H9 (cell line): ENCODE data around the gene CCDC137. TPM values are rescaled to one million over a fixed set of nuclear protein-coding genes. Genes with fewer than 3 reads are reported as not detected.

ENCODE experiments used
- DNase-seq: peaks from one replicate; pipeline ENCODE4 v3.0.0-alpha.2; 2017
- H2AFZ ChIP-seq: one replicate; pipeline ENCODE4 v1.6.1; 2013; ENCODE audit warnings: mild to moderate bottlenecking, low read length, control low read depth, moderate library complexity
- H2AK5ac ChIP-seq: 2 replicates; pipeline ENCODE4 v1.6.1; 2013; ENCODE audit warnings: low read length, control low read depth, mixed read lengths; ENCODE audit not compliant: insufficient read length
- H2BK120ac ChIP-seq: one replicate; pipeline ENCODE4 v1.6.1; 2013; ENCODE audit warnings: low read depth, mild to moderate bottlenecking, low read length, control low read depth, inconsistent platforms; ENCODE audit not compliant: poor library complexity, severe bottlenecking
- H2BK12ac ChIP-seq: 2 replicates; pipeline ENCODE4 v1.6.1; 2013; ENCODE audit warnings: low read length, control low read depth, mixed read lengths, low read depth; ENCODE audit not compliant: insufficient read length
- H2BK15ac ChIP-seq: 2 replicates; pipeline ENCODE4 v1.6.1; 2013; ENCODE audit warnings: low read depth, low read length, control low read depth
- H2BK20ac ChIP-seq: one replicate; pipeline ENCODE4 v1.6.1; 2013; ENCODE audit warnings: low read depth, mild to moderate bottlenecking, low read length, control low read depth, inconsistent platforms; ENCODE audit not compliant: poor library complexity, severe bottlenecking
- H2BK5ac ChIP-seq: 2 replicates; pipeline ENCODE4 v1.6.1; 2013; ENCODE audit warnings: low read length, control low read depth, mixed read lengths; ENCODE audit not compliant: insufficient read length
- H3K14ac ChIP-seq: 2 replicates; pipeline ENCODE4 v1.6.1; 2013; ENCODE audit warnings: low read length, control low read depth; ENCODE audit not compliant: insufficient read depth
- H3K18ac ChIP-seq: 2 replicates; pipeline ENCODE4 v1.6.1; 2013; ENCODE audit warnings: low read depth, mild to moderate bottlenecking, mixed read lengths, low read length, control low read depth; ENCODE audit not compliant: insufficient read length
- H3K23ac ChIP-seq: 2 replicates; pipeline ENCODE4 v1.6.1; 2013; ENCODE audit warnings: low read length, control low read depth, mixed read lengths, low read depth; ENCODE audit not compliant: insufficient read length
- H3K23me2 ChIP-seq: 2 replicates; pipeline ENCODE4 v1.6.1; 2013; ENCODE audit warnings: low read depth, mild to moderate bottlenecking, mixed read lengths, low read length, control low read depth; ENCODE audit not compliant: insufficient read length, poor library complexity, severe bottlenecking
- H3K27ac ChIP-seq: 2 replicates; pipeline ENCODE4 v1.5.1; 2013; ENCODE audit warnings: low read length, control low read depth, mixed read lengths, low read depth; ENCODE audit not compliant: insufficient read length
- H3K27me3 ChIP-seq: 2 replicates; pipeline ENCODE4 v1.6.1; 2013; ENCODE audit warnings: low read length, control low read depth, inconsistent platforms; ENCODE audit not compliant: insufficient read depth
- H3K4ac ChIP-seq: 2 replicates; pipeline ENCODE4 v1.6.1; 2013; ENCODE audit warnings: low read depth, mild to moderate bottlenecking, control low read depth, inconsistent platforms, low read length, moderate library complexity
- H3K4me1 ChIP-seq: 2 replicates; pipeline ENCODE4 v1.6.1; 2013; ENCODE audit warnings: low read length, control low read depth, inconsistent platforms; ENCODE audit not compliant: insufficient read depth
- H3K4me2 ChIP-seq: 2 replicates; pipeline ENCODE4 v1.6.1; 2013; ENCODE audit warnings: low read length, control low read depth, mixed read lengths; ENCODE audit not compliant: insufficient read length, insufficient read depth
- H3K56ac ChIP-seq: 2 replicates; pipeline ENCODE4 v1.6.1; 2013; ENCODE audit warnings: low read depth, mild to moderate bottlenecking, mixed read lengths, low read length, control low read depth; ENCODE audit not compliant: insufficient read length
- H3K79me1 ChIP-seq: 2 replicates; pipeline ENCODE4 v1.6.1; 2013; ENCODE audit warnings: low read depth, mild to moderate bottlenecking, moderate library complexity, low read length, control low read depth, inconsistent platforms; ENCODE audit not compliant: insufficient read depth, poor library complexity, severe bottlenecking
- H3K79me2 ChIP-seq: 2 replicates; pipeline ENCODE4 v1.6.1; 2013; ENCODE audit warnings: low read length, control low read depth, inconsistent platforms; ENCODE audit not compliant: insufficient read depth
- H3K9ac ChIP-seq: 2 replicates; pipeline ENCODE4 v1.6.1; 2013; ENCODE audit warnings: low read length, control low read depth, mixed read lengths; ENCODE audit not compliant: insufficient read length; ENCODE audit errors: extremely low read depth
- H3K9me3 ChIP-seq: one replicate; pipeline ENCODE4 v1.6.1; 2013; ENCODE audit warnings: low read depth, low read length, inconsistent platforms; ENCODE audit not compliant: control insufficient read depth
- H3T11ph ChIP-seq: one replicate; pipeline ENCODE4 v1.6.1; 2013; ENCODE audit warnings: mild to moderate bottlenecking, low read length, control low read depth, inconsistent platforms
- H4K20me1 ChIP-seq: one replicate; pipeline ENCODE4 v1.6.1; 2013; ENCODE audit not compliant: control insufficient read depth, insufficient read length, insufficient read depth
- H4K5ac ChIP-seq: 2 replicates; pipeline ENCODE4 v1.6.1; 2013; ENCODE audit warnings: low read depth, mild to moderate bottlenecking, mixed read lengths, low read length, control low read depth; ENCODE audit not compliant: insufficient read length
- H4K8ac ChIP-seq: replicated peaks from 2 replicates; pipeline ENCODE4 v1.6.1; 2013; ENCODE audit warnings: low read length, control low read depth, mixed read lengths, low read depth; ENCODE audit not compliant: insufficient read length
- H4K91ac ChIP-seq: 2 replicates; pipeline ENCODE4 v1.6.1; 2013; ENCODE audit warnings: low read depth, mild to moderate bottlenecking, moderate library complexity, mixed read lengths, low read length, control low read depth; ENCODE audit not compliant: insufficient read length
- H3K27ac Mint-ChIP-seq, 3 experiments: 2 replicates in 2 of 3; 3 replicates in 1 of 3; pipeline ENCODE4 v1.8.0; 2020 to 2021; ENCODE audit warnings: mixed read lengths in 3 of 3, mild to moderate bottlenecking in 1 of 3, moderate library complexity in 1 of 3
- H3K27me3 Mint-ChIP-seq: 2 replicates; pipeline ENCODE4 v1.8.0; 2021; ENCODE audit warnings: low read depth, mild to moderate bottlenecking, moderate library complexity, mixed read lengths
- H3K36me3 Mint-ChIP-seq, 3 experiments: 2 replicates in 2 of 3; 3 replicates in 1 of 3; pipeline ENCODE4 v1.8.0; 2020 to 2021; ENCODE audit warnings: low read depth in 3 of 3, mixed read lengths in 3 of 3; ENCODE audit not compliant: insufficient read depth in 1 of 3
- H3K4me1 Mint-ChIP-seq, 2 experiments: 2 replicates each; pipeline ENCODE4 v1.8.0; 2020; ENCODE audit warnings: mixed read lengths in 2 of 2
- H3K4me3 Mint-ChIP-seq, 2 experiments: 2 replicates in 1 of 2; 3 replicates in 1 of 2; pipeline ENCODE4 v1.8.0; 2020 to 2021; ENCODE audit warnings: mild to moderate bottlenecking in 2 of 2, mixed read lengths in 2 of 2, moderate library complexity in 1 of 2
- H3K9me3 Mint-ChIP-seq, 2 experiments: 2 replicates in 1 of 2; 3 replicates in 1 of 2; pipeline ENCODE4 v1.8.0; 2020; ENCODE audit warnings: mild to moderate bottlenecking in 2 of 2, mixed read lengths in 2 of 2, moderate library complexity in 1 of 2
- WGBS: extraction: QIAGEN DNeasy Blood & Tissue Kit; methylation state at CpG from one replicate; pipeline ENCODE4 v1.1.7; 2013; ENCODE audit warnings: missing lambda C conversion rate, low lambda C conversion rate, mixed read lengths; ENCODE audit not compliant: insufficient read length; ENCODE audit errors: extremely low coverage; 5-methylcytosine and 5-hydroxymethylcytosine counted together
- total RNA-seq: library from RNA; stranded (reverse); gene quantifications from 2 replicates; pipeline ENCODE4 v1.2.1, GENCODE V29; 2021
- TF ChIP-seq, protein P1 (sequence below): fragments of 200-600 bp; sonication (generic); conservative IDR thresholded peaks from 3 replicates; pipeline ENCODE4 v1.8.0; 2021; ENCODE audit warnings: antibody characterized with exemption, mild to moderate bottlenecking

Gene CCDC137
- total RNA-seq, 1 experiment from 2014 or later: 60.8 TPM

DNA sequence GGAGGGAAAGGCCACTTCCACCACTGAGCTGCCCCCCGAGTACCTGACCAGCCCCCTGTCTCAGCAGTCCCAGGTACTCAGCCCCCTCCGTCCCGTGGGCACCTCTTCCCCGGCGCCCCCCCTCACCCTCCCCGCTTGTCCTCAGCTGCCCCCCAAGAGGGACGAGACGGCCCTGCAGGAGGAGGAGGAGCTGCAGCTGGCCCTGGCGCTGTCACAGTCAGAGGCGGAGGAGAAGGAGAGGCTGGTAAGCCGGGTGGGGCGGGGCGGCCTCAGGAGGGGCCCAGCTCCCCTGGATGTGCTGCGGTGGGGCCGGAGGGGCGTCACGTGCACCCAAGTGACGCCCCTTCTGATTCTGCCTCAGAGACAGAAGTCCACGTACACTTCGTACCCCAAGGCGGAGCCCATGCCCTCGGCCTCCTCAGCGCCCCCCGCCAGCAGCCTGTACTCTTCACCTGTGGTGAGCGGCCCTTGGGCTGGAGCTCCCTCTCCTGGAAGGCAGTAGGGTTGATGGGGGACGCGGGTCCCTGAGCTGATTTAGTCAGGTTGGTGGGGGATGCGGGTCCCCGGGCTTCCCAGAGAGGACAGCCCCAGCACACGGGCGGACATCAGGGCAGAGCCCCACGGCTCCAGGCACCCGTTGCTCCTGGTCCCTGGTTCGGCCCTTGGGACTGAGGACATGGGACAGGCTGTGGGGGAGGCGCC lies 27.1 kb downstream of the CCDC137 start:
- H3K9me3 Mint-ChIP-seq: no peaks in the 10 kb centered on the region
- no peak overlapping the region for H3K4me2 ChIP-seq
- H2AK5ac ChIP-seq: no peak overlapping the region
- no peak overlapping the region for H4K5ac ChIP-seq
- no peak overlapping the region for H3K27ac ChIP-seq
- DNase-seq: peak; percentile 61
- no peaks in the 10 kb centered on the region for H3K27me3 ChIP-seq
- H4K91ac ChIP-seq: no peak overlapping the region
- H3K4me3 Mint-ChIP-seq: no peak overlapping the region
- no peak overlapping the region for H3K27ac Mint-ChIP-seq
- peaks cover 2% of the 10 kb centered on the region; the same call in 1 of the 2 replicates for H3K79me2 ChIP-seq
- no peaks in the 10 kb centered on the region for H3K27me3 Mint-ChIP-seq
- no peaks in the 10 kb centered on the region for H3K4me1 ChIP-seq
- H3T11ph ChIP-seq: no peak overlapping the region
- H4K20me1 ChIP-seq: no peaks in the 10 kb centered on the region
- no peak overlapping the region for H3K9ac ChIP-seq
- WGBS: no CpG with 5 or more reads among the region's 35 CpGs
- H3K18ac ChIP-seq: no peak overlapping the region
- peaks cover 39 to 78% (median 66%) of the 10 kb centered on the region in 3 experiments for H3K36me3 Mint-ChIP-seq
- no peak overlapping the region for H3K14ac ChIP-seq
- no peak overlapping the region for H2BK5ac ChIP-seq
- H3K4me1 Mint-ChIP-seq: no peaks in the 10 kb centered on the region
- no peak overlapping the region for H2BK12ac ChIP-seq
- no peaks in the 10 kb centered on the region for H3K23me2 ChIP-seq
- H3K9me3 ChIP-seq: no peaks in the 10 kb centered on the region
- H4K8ac ChIP-seq: no peak overlapping the region
- no peak overlapping the region for H2AFZ ChIP-seq
- no peaks in the 10 kb centered on the region for H3K79me1 ChIP-seq
- TF ChIP-seq, protein P1, sequence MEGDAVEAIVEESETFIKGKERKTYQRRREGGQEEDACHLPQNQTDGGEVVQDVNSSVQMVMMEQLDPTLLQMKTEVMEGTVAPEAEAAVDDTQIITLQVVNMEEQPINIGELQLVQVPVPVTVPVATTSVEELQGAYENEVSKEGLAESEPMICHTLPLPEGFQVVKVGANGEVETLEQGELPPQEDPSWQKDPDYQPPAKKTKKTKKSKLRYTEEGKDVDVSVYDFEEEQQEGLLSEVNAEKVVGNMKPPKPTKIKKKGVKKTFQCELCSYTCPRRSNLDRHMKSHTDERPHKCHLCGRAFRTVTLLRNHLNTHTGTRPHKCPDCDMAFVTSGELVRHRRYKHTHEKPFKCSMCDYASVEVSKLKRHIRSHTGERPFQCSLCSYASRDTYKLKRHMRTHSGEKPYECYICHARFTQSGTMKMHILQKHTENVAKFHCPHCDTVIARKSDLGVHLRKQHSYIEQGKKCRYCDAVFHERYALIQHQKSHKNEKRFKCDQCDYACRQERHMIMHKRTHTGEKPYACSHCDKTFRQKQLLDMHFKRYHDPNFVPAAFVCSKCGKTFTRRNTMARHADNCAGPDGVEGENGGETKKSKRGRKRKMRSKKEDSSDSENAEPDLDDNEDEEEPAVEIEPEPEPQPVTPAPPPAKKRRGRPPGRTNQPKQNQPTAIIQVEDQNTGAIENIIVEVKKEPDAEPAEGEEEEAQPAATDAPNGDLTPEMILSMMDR: peak; percentile 53
- H3K56ac ChIP-seq: no peak overlapping the region
- H3K23ac ChIP-seq: no peak overlapping the region
- no peak overlapping the region for H2BK120ac ChIP-seq
- H3K4ac ChIP-seq: no peak overlapping the region
- no peak overlapping the region for H2BK20ac ChIP-seq
- H2BK15ac ChIP-seq: no peak overlapping the region
